Germinal center (tissue), 1 donor: ENCODE data around the gene GNAT3.

Source experiments
- DNase-seq: peaks from one replicate; pipeline ENCODE4 v3.0.0; 2012; ENCODE audit warnings: mixed read lengths, low spot score

GNAT3 gene

GRCh38 chr7:80463272-80463920 is 48.5 kb downstream of the GNAT3 start:
- no peak for DNase-seq

GRCh38 chr7:80460857-80461256 is 51.0 kb downstream of the GNAT3 start:
- no peak for DNase-seq

- DNase-seq = no peak
Observed at GRCh38 chr7:80459776-80460510, 51.9 kb downstream of the GNAT3 start.

- no peak for DNase-seq
Observed at GRCh38 chr7:80458822-80459725, 52.8 kb downstream of the GNAT3 start.

GRCh38 chr7:80453699-80454340 is 58.0 kb downstream of the GNAT3 start:
- no peak for DNase-seq

GRCh38 chr7:80450621-80451308 is 61.1 kb downstream of the GNAT3 start:
- no peak for DNase-seq

- no peak for DNase-seq
Observed at GRCh38 chr7:80449836-80450235, 62.0 kb downstream of the GNAT3 start.

GRCh38 chr7:80445351-80445750 is 66.5 kb downstream of the GNAT3 start:
- no peak for DNase-seq

GRCh38 chr7:80444811-80445210 is 67.1 kb downstream of the GNAT3 start:
- no peak for DNase-seq

GRCh38 chr7:80443325-80443724 is 68.5 kb downstream of the GNAT3 start:
- DNase-seq = no peak

GRCh38 chr7:80440883-80441282 is 71.0 kb downstream of the GNAT3 start:
- no peak for DNase-seq

- no peak for DNase-seq
Observed at GRCh38 chr7:80439894-80440821, 71.7 kb downstream of the GNAT3 start.

GRCh38 chr7:80435521-80435920 is 76.3 kb downstream of the GNAT3 start:
- no peak for DNase-seq

- no peak for DNase-seq
Observed at GRCh38 chr7:80434047-80434446, 77.8 kb downstream of the GNAT3 start.

- no peak for DNase-seq
Observed at GRCh38 chr7:80432166-80432565, 79.7 kb downstream of the GNAT3 start.

GRCh38 chr7:80429181-80429580 is 82.7 kb downstream of the GNAT3 start:
- no peak for DNase-seq

- no peak for DNase-seq
Observed at GRCh38 chr7:80428161-80429054, 83.5 kb downstream of the GNAT3 start.

- DNase-seq = no peak
Observed at GRCh38 chr7:80427218-80427617, 84.6 kb downstream of the GNAT3 start.

- no peak for DNase-seq
Observed at GRCh38 chr7:80420876-80421275, 91.0 kb downstream of the GNAT3 start.
